HG03060 (cell line): Measurements from ENCODE around the gene GRIA4.
"Not testable (repeated sequence)": the region's sequence is repeated elsewhere in the genome, so short reads cannot be mapped to it uniquely, and the experiment has no call there.

Source experiments
- ATAC-seq: cut with Tn5 transposase; IDR thresholded peaks from one replicate; pipeline ENCODE4 v1.9.1; 2021; ENCODE audit warnings: low read depth, moderate number of reproducible peaks; ENCODE audit not compliant: unreplicated experiment

The GRIA4 gene

GRCh38 chr11:105781807-105782206 lies 171.9 kb downstream of the GRIA4 start:
- ATAC-seq: no peak

- no peak for ATAC-seq
Observed at GRCh38 chr11:105783216-105783615, 173.3 kb downstream of the GRIA4 start.

- ATAC-seq: not testable (repeated sequence)
Observed at GRCh38 chr11:105785850-105786249, 176.0 kb downstream of the GRIA4 start.

- no peak for ATAC-seq
Observed at GRCh38 chr11:105786741-105787140, 176.9 kb downstream of the GRIA4 start.

GRCh38 chr11:105789579-105790420 lies 179.9 kb downstream of the GRIA4 start:
- no peak for ATAC-seq

GRCh38 chr11:105790840-105791239 lies 181.0 kb downstream of the GRIA4 start:
- ATAC-seq: no peak

GRCh38 chr11:105793092-105793491 lies 183.2 kb downstream of the GRIA4 start:
- no peak for ATAC-seq

- no peak for ATAC-seq
Observed at GRCh38 chr11:105799263-105799662, 189.4 kb downstream of the GRIA4 start.

GRCh38 chr11:105799728-105800462 lies 190.0 kb downstream of the GRIA4 start:
- no peak for ATAC-seq

GRCh38 chr11:105802390-105802789 lies 192.5 kb downstream of the GRIA4 start:
- no peak for ATAC-seq

- ATAC-seq: no peak
Observed at GRCh38 chr11:105811242-105811641, 201.4 kb downstream of the GRIA4 start.

GRCh38 chr11:105821372-105821771 lies 211.5 kb downstream of the GRIA4 start:
- no peak for ATAC-seq

GRCh38 chr11:105821781-105822180 lies 211.9 kb downstream of the GRIA4 start:
- ATAC-seq: no peak

GRCh38 chr11:105823495-105824033 lies 213.7 kb downstream of the GRIA4 start:
- no peak for ATAC-seq

- no peak for ATAC-seq
Observed at GRCh38 chr11:105824457-105825013, 214.7 kb downstream of the GRIA4 start.

- no peak for ATAC-seq
Observed at GRCh38 chr11:105825141-105825540, 215.3 kb downstream of the GRIA4 start.

GRCh38 chr11:105827906-105828305 lies 218.0 kb downstream of the GRIA4 start:
- no peak for ATAC-seq

- ATAC-seq: peak; percentile 96
Observed at GRCh38 chr11:105829084-105829483, 219.2 kb downstream of the GRIA4 start.

GRCh38 chr11:105834461-105834860 lies 224.6 kb downstream of the GRIA4 start:
- no peak for ATAC-seq

- no peak for ATAC-seq
Observed at GRCh38 chr11:105838668-105839384, 229.0 kb downstream of the GRIA4 start.

- no peak for ATAC-seq
Observed at GRCh38 chr11:105840391-105840790, 230.5 kb downstream of the GRIA4 start.
